22Rv1 (cell line): Measurements from ENCODE around the gene C10orf105.

Experiments
- H3K27ac ChIP-seq: fragments of 450-650 bp; 2 replicates; pipeline ENCODE4 v1.5.1; 2017
- ZFX ChIP-seq: fragments of 450-650 bp; IDR thresholded peaks from 2 replicates; pipeline ENCODE4 v1.6.1; 2017; ENCODE audit warnings: antibody characterized with exemption, borderline replicate concordance
- TF ChIP-seq, protein P1 (sequence below): fragments of 450-650 bp; IDR thresholded peaks from 2 replicates; pipeline ENCODE4 v1.5.1; 2017; ENCODE audit warnings: mild to moderate bottlenecking

The C10orf105 gene

GRCh38 chr10:71741029-71741428 lies 21.5 kb upstream of the C10orf105 start:
- no peak overlapping the region for H3K27ac ChIP-seq
- TF ChIP-seq, protein P1, sequence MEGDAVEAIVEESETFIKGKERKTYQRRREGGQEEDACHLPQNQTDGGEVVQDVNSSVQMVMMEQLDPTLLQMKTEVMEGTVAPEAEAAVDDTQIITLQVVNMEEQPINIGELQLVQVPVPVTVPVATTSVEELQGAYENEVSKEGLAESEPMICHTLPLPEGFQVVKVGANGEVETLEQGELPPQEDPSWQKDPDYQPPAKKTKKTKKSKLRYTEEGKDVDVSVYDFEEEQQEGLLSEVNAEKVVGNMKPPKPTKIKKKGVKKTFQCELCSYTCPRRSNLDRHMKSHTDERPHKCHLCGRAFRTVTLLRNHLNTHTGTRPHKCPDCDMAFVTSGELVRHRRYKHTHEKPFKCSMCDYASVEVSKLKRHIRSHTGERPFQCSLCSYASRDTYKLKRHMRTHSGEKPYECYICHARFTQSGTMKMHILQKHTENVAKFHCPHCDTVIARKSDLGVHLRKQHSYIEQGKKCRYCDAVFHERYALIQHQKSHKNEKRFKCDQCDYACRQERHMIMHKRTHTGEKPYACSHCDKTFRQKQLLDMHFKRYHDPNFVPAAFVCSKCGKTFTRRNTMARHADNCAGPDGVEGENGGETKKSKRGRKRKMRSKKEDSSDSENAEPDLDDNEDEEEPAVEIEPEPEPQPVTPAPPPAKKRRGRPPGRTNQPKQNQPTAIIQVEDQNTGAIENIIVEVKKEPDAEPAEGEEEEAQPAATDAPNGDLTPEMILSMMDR, result no peak
- TF ChIP-seq ZFX, result no peak

DNA sequence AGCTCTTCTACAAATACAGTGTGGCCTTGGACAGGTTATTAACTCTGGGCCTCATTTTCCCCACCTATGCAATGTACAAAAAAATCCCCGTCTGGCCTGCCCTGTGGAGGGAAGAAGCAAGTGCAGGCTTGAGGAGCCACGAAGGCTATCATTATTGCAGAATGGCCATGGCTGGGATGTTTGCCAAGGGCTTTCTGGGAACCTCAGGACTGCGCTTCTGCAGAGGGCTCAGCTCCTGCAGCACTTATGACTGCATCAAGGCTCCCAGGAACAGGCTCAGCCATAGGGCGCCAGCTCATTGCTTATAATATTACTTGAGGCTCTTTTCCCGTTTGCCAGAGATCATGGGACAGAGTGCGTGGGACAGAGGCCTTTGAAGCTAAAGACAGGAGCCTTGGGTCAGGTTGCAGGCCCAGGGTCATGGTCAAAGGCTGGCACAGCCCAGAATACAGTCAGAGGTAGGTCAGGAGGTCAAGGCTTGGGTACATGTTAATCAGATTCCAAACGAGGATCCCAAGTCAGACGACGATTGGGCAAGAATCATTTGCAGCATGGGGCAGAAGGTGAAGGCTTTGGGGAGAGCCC lies 20.6 kb upstream of the C10orf105 start:
- TF ChIP-seq, protein P1, result no peak
- TF ChIP-seq ZFX, result no peak
- H3K27ac ChIP-seq, result no peak overlapping the region

GRCh38 chr10:71739358-71739900 lies 19.9 kb upstream of the C10orf105 start:
- TF ChIP-seq, protein P1, result no peak
- TF ChIP-seq ZFX, result no peak
- H3K27ac ChIP-seq, result no peak overlapping the region

- H3K27ac ChIP-seq, result no peak overlapping the region
- TF ChIP-seq, protein P1, result no peak
- no peak for TF ChIP-seq ZFX
Observed at GRCh38 chr10:71737834-71738197, 18.2 kb upstream of the C10orf105 start.

GRCh38 chr10:71737001-71737833 lies 17.6 kb upstream of the C10orf105 start:
- TF ChIP-seq, protein P1, result no peak
- no peak for TF ChIP-seq ZFX
- H3K27ac ChIP-seq, result no peak overlapping the region

GRCh38 chr10:71736570-71736952 lies 17.0 kb upstream of the C10orf105 start:
- TF ChIP-seq ZFX, result no peak
- TF ChIP-seq, protein P1, result no peak
- no peak overlapping the region for H3K27ac ChIP-seq
